IMR-90 (cell line): ENCODE data around the gene SLC12A6. TPM values are rescaled to one million over a fixed set of nuclear protein-coding genes. Genes with fewer than 3 reads are reported as not detected.

ENCODE experiments used
- ATAC-seq: fragments of 200-7000 bp; cut with Tn5 transposase; 2 replicates; pipeline ENCODE4 v1.9.1; 2020; ENCODE audit warnings: low read depth, mild to moderate bottlenecking, moderate library complexity
- BruUV-seq: library from RNA; stranded (reverse); fragments of 400-500 nt; replicated peaks from 2 replicates; lab custom pipeline; 2021; lab: Mats Ljungman, UMichigan
- CTCF ChIA-PET: fragments of 300-600 bp; formaldehyde crosslinking; extraction: SDS; loops from one replicate; lab custom pipeline; 2021; ENCODE audit warnings: antibody characterized with exemption; lab: Yijun Ruan, JAX
- POLR2A ChIA-PET: fragments of 300-600 bp; sonication (Branson Sonifier 250); formaldehyde crosslinking; loops from one replicate; lab custom pipeline; 2022; ENCODE audit warnings: antibody characterized with exemption; ENCODE audit not compliant: unreplicated experiment; lab: Charles Lee
- DNase-seq: peaks from one replicate; pipeline ENCODE4 v3.0.0; 2013
- H2AFZ ChIP-seq: replicated peaks from 2 replicates; pipeline ENCODE3; 2013; ENCODE audit warnings: low read length, mild to moderate bottlenecking; ENCODE audit not compliant: poor library complexity
- H2AK5ac ChIP-seq: 2 replicates; pipeline ENCODE4 v1.6.1; 2013; ENCODE audit warnings: low read depth, low read length, inconsistent platforms
- H2AK9ac ChIP-seq: replicated peaks from 2 replicates; pipeline ENCODE3; 2013; ENCODE audit warnings: mild to moderate bottlenecking, low read depth, low read length, moderate library complexity; ENCODE audit not compliant: poor library complexity
- H2BK120ac ChIP-seq: 2 replicates; pipeline ENCODE4 v1.6.1; 2013; ENCODE audit warnings: low read depth, low read length, inconsistent platforms
- H2BK15ac ChIP-seq: 3 replicates; pipeline ENCODE4 v1.6.1; 2013; ENCODE audit warnings: low read depth, low read length, inconsistent platforms
- H2BK20ac ChIP-seq: 2 replicates; pipeline ENCODE4 v1.6.1; 2013; ENCODE audit warnings: low read depth, mild to moderate bottlenecking, inconsistent platforms, low read length, moderate library complexity
- H2BK5ac ChIP-seq: 2 replicates; pipeline ENCODE4 v1.6.1; 2013; ENCODE audit warnings: mild to moderate bottlenecking, low read depth, low read length, inconsistent platforms; ENCODE audit not compliant: poor library complexity, severe bottlenecking
- H3K14ac ChIP-seq: replicated peaks from 2 replicates; pipeline ENCODE4 v1.6.1; 2013; ENCODE audit warnings: low read depth, low read length, inconsistent platforms
- H3K18ac ChIP-seq: 2 replicates; pipeline ENCODE4 v1.6.1; 2013; ENCODE audit warnings: low read depth, low read length, control low read depth
- H3K23ac ChIP-seq: 2 replicates; pipeline ENCODE4 v1.6.1; 2013; ENCODE audit warnings: low read depth, low read length, inconsistent platforms
- H3K27ac ChIP-seq: 2 replicates; pipeline ENCODE4 v1.5.1; 2013; ENCODE audit warnings: mild to moderate bottlenecking, control low read depth, low read length; ENCODE audit not compliant: insufficient read depth
- H3K27me3 ChIP-seq: 2 replicates; pipeline ENCODE4 v1.6.1; 2013; ENCODE audit warnings: low read length; ENCODE audit not compliant: control insufficient read depth, insufficient read depth
- H3K36me3 ChIP-seq: 2 replicates; pipeline ENCODE4 v1.6.1; 2013; ENCODE audit warnings: low read length, mixed read lengths; ENCODE audit not compliant: control insufficient read depth, insufficient read depth
- H3K4ac ChIP-seq: 2 replicates; pipeline ENCODE4 v1.6.1; 2013; ENCODE audit warnings: low read depth, low read length, inconsistent platforms
- H3K4me1 ChIP-seq: 2 replicates; pipeline ENCODE4 v1.6.1; 2013; ENCODE audit warnings: low read length, mixed read lengths; ENCODE audit not compliant: control insufficient read depth, insufficient read depth
- H3K4me2 ChIP-seq: 2 replicates; pipeline ENCODE4 v1.6.1; 2013; ENCODE audit warnings: low read depth, mild to moderate bottlenecking, control low read depth, low read length, moderate library complexity
- H3K4me3 ChIP-seq: 2 replicates; pipeline ENCODE4 v1.5.1; 2013; ENCODE audit warnings: low read depth, mild to moderate bottlenecking, control low read depth, low read length, moderate library complexity; ENCODE audit not compliant: insufficient read depth
- H3K56ac ChIP-seq: 2 replicates; pipeline ENCODE4 v1.6.1; 2013; ENCODE audit warnings: low read length, inconsistent platforms; ENCODE audit not compliant: insufficient read depth; ENCODE audit errors: extremely low read depth
- H3K79me1 ChIP-seq, 2 experiments: 2 replicates each; pipeline ENCODE4 v1.6.1; 2013; ENCODE audit warnings: low read length in 2 of 2, inconsistent platforms in 1 of 2, low read depth in 1 of 2
- H3K9ac ChIP-seq: 2 replicates; pipeline ENCODE4 v1.6.1; 2013; ENCODE audit warnings: low read depth, low read length, control low read depth
- H3K9me1 ChIP-seq: 2 replicates; pipeline ENCODE4 v1.6.1; 2013; ENCODE audit warnings: low read length, inconsistent platforms; ENCODE audit not compliant: insufficient read depth
- H3K9me3 ChIP-seq: 2 replicates; pipeline ENCODE4 v1.6.1; 2013; ENCODE audit warnings: low read length; ENCODE audit not compliant: control insufficient read depth, insufficient read depth
- H4K20me1 ChIP-seq: 2 replicates; pipeline ENCODE4 v1.6.1; 2013; ENCODE audit warnings: low read length, inconsistent platforms; ENCODE audit not compliant: insufficient read depth
- H4K5ac ChIP-seq: 2 replicates; pipeline ENCODE4 v1.6.1; 2013; ENCODE audit warnings: mild to moderate bottlenecking, low read depth, low read length, control low read depth
- H4K8ac ChIP-seq, 2 experiments: 2 replicates each; pipeline ENCODE4 v1.6.1; 2013; ENCODE audit warnings: low read depth in 2 of 2, low read length in 2 of 2, control low read depth in 1 of 2, inconsistent platforms in 1 of 2
- H4K91ac ChIP-seq: 2 replicates; pipeline ENCODE4 v1.6.1; 2013; ENCODE audit warnings: low read depth, low read length, inconsistent platforms; ENCODE audit not compliant: insufficient read depth
- BHLHE40 ChIP-seq: fragments of 150-350 bp; IDR thresholded peaks from 2 replicates; pipeline ENCODE4 v1.6.1; 2016; ENCODE audit warnings: mild to moderate bottlenecking, low read depth, low read length
- CEBPB ChIP-seq: IDR thresholded peaks from 2 replicates; pipeline ENCODE4 v1.6.1; 2012; ENCODE audit warnings: low read depth, low read length, improper control_type of control experiment
- CHD1 ChIP-seq: IDR thresholded peaks from 2 replicates; pipeline ENCODE4 v1.6.1; 2012; ENCODE audit warnings: low read depth, low read length, improper control_type of control experiment
- CTCF ChIP-seq: conservative IDR thresholded peaks from 2 replicates; pipeline ENCODE4 v1.5.1; 2012; ENCODE audit warnings: mild to moderate bottlenecking, low read depth, low read length, improper control_type of control experiment
- ELK1 ChIP-seq: fragments of 150-350 bp; IDR thresholded peaks from 2 replicates; pipeline ENCODE4 v1.6.1; 2016; ENCODE audit warnings: low read depth, mild to moderate bottlenecking, low read length, moderate library complexity, borderline replicate concordance
- FOS ChIP-seq: fragments of 150-350 bp; IDR thresholded peaks from 2 replicates; pipeline ENCODE4 v1.6.1; 2016; ENCODE audit warnings: low read depth, low read length
- MAFK ChIP-seq: IDR thresholded peaks from 2 replicates; pipeline ENCODE4 v1.6.1; 2012; ENCODE audit warnings: low read depth, low read length, improper control_type of control experiment
- MAZ ChIP-seq: IDR thresholded peaks from 2 replicates; pipeline ENCODE4 v1.6.1; 2012; ENCODE audit warnings: low read depth, mild to moderate bottlenecking, low read length, improper control_type of control experiment, moderate library complexity, borderline replicate concordance
- MXI1 ChIP-seq: IDR thresholded peaks from 2 replicates; pipeline ENCODE4 v1.6.1; 2012; ENCODE audit warnings: low read depth, mild to moderate bottlenecking, low read length, moderate library complexity, borderline replicate concordance
- NFE2L2 ChIP-seq: fragments of 150-350 bp; IDR thresholded peaks from 2 replicates; pipeline ENCODE4 v1.6.1; 2016; ENCODE audit warnings: low read depth, mild to moderate bottlenecking, low read length
- POLR2A ChIP-seq: IDR thresholded peaks from 2 replicates; pipeline ENCODE4 v1.6.1; 2012; ENCODE audit warnings: mild to moderate bottlenecking, low read depth, low read length
- RAD21 ChIP-seq: IDR thresholded peaks from 2 replicates; pipeline ENCODE4 v1.6.1; 2012; ENCODE audit warnings: low read length, improper control_type of control experiment
- RCOR1 ChIP-seq: IDR thresholded peaks from 2 replicates; pipeline ENCODE4 v1.6.1; 2012; ENCODE audit warnings: mild to moderate bottlenecking, low read length, improper control_type of control experiment; ENCODE audit not compliant: insufficient replicate concordance
- RFX5 ChIP-seq: IDR thresholded peaks from 2 replicates; pipeline ENCODE4 v1.8.0; 2012; ENCODE audit warnings: low read depth, mild to moderate bottlenecking, low read length, moderate library complexity
- SMC3 ChIP-seq: fragments of 150-350 bp; IDR thresholded peaks from 2 replicates; pipeline ENCODE4 v1.6.1; 2016; ENCODE audit warnings: low read depth, mild to moderate bottlenecking, antibody characterized with exemption, low read length, moderate library complexity
- USF2 ChIP-seq: fragments of 150-350 bp; IDR thresholded peaks from 2 replicates; pipeline ENCODE4 v1.6.1; 2017; ENCODE audit warnings: mild to moderate bottlenecking, antibody characterized with exemption, low read length, low read depth
- WGBS, 2 experiments: methylation state at CpG; one replicate each; pipeline versions ENCODE4 v1.1.5 to v1.1.7; 2013; ENCODE audit warnings: missing lambda C conversion rate in 2 of 2; ENCODE audit not compliant: insufficient read length in 1 of 2; ENCODE audit errors: extremely low coverage in 2 of 2; 5-methylcytosine and 5-hydroxymethylcytosine counted together
- dilution Hi-C: fragments of 300-500 bp; cut with HindIII; formaldehyde crosslinking; loops from one replicate; pipeline ENCODE4 v1.14.3; 2018; ENCODE audit warnings: low sequenced_read_pairs; ENCODE audit not compliant: unreplicated experiment
- in situ Hi-C: fragments of 300-500 bp; cut with MboI; formaldehyde crosslinking; loops from 3 replicates; pipeline ENCODE4 v1.14.3; 2019; ENCODE audit warnings: low sequenced_read_pairs, inconsistent platforms, mixed read lengths
- intact Hi-C: fragments of 100-400 bp; cut with micrococcal nuclease; formaldehyde crosslinking; loops from 2 replicates; pipeline ENCODE4 v1.10.0; 2022
- polyA plus RNA-seq, 3 experiments: library from polyadenylated mRNA; depleted of rRNA; stranded (reverse); fragments of >200 nt; gene quantifications; 2 replicates each; pipeline ENCODE4 v1.2.3, GENCODE V29; 2012; ENCODE audit warnings: low replicate concordance in 1 of 3
- total RNA-seq: library from RNA; depleted of rRNA; stranded (reverse); fragments of >200 nt; gene quantifications from 2 replicates; pipeline ENCODE4 v1.2.3, GENCODE V29; 2012

The SLC12A6 gene
- total and polyA plus RNA-seq, 2 of the 4 experiments (the other 2 are of a cell fraction) = 7.7 to 10.2 TPM

GRCh38 chr15:34182942-34183341 lies 154.6 kb downstream of the SLC12A6 start:
- ATAC-seq (no peak), DNase-seq (no peak)
- Histone ChIP-seq H3K79me1 (peaks cover 29 to 50% of the 10 kb centered on the region in 2 experiments), H2BK120ac (no peak overlapping the region), H3K9me1 (no peaks in the 10 kb centered on the region; the same call in 1 of the 2 replicates), H3K4me1 (no peaks in the 10 kb centered on the region), H3K9ac (no peak overlapping the region), H2AK5ac (no peak overlapping the region), H3K36me3 (peaks cover 2% of the 10 kb centered on the region; the same call in 1 of the 2 replicates), H4K20me1 (peaks cover 34% of the 10 kb centered on the region), H2AFZ (no peak overlapping the region), H3K23ac (0 out of 2 replicates have a peak overlapping the region, but pooled peaks have one; percentile 19), H3K18ac (no peak overlapping the region), H3K4me3 (no peak overlapping the region), H3K14ac (no peak overlapping the region), H4K5ac (no peak overlapping the region), H4K91ac (no peak overlapping the region), H2BK20ac (no peak overlapping the region), H3K4ac (no peak overlapping the region), H3K9me3 (no peaks in the 10 kb centered on the region), H2BK5ac (no peak overlapping the region), H3K27me3 (no peaks in the 10 kb centered on the region), H2AK9ac (no peak overlapping the region), H3K4me2 (no peak overlapping the region), H4K8ac (no peak overlapping the region), H3K27ac (no peak overlapping the region), H3K56ac (no peak overlapping the region), H2BK15ac (no peak overlapping the region)
- dilution Hi-C loops = no loop called here
- intact Hi-C loops = no loop called here
- TF ChIP-seq CHD1 (no peak), USF2 (no peak), CTCF (no peak), RAD21 (no peak), POLR2A (no peak), ELK1 (no peak), MAZ (no peak), NFE2L2 (no peak), RCOR1 (no peak), SMC3 (no peak), MXI1 (no peak), FOS (no peak), BHLHE40 (no peak), RFX5 (no peak), MAFK (no peak), CEBPB (no peak)
- in situ Hi-C loops = no loop called here
- CTCF ChIA-PET = no interaction called here
- WGBS, 2 experiments = 72% methylated on average over 3 of the region's 4 CpGs; no CpG with 5 or more reads in 1 of the 2 experiments
- POLR2A ChIA-PET = no interaction called here
- no TSS peak for BruUV-seq
